NCI-H1105 treated with DMSO at 0.1 percent for 48 hours (cell line): ENCODE measurements around the gene SLC39A11.
"Not testable (repeated sequence)": the region's sequence is repeated elsewhere in the genome, so short reads cannot be mapped to it uniquely, and the experiment has no call there.

Experiments
- DNase-seq: peaks from one replicate; lab custom pipeline; 2025; lab: John Stamatoyannopoulos, UW

SLC39A11 gene

GRCh38 chr17:73071066-73071999 lies 21.2 kb downstream of the SLC39A11 start:
- DNase-seq: no peak

- DNase-seq: no peak
These were observed 22.6 kb downstream of the SLC39A11 start for GRCh38 chr17:73069841-73070240.

- DNase-seq: peak; percentile 80
These were observed 23.2 kb downstream of the SLC39A11 start for GRCh38 chr17:73069164-73069770.

GRCh38 chr17:73068322-73069153 lies 23.9 kb downstream of the SLC39A11 start:
- DNase-seq: no peak

- not testable (repeated sequence) for DNase-seq
These were observed 24.8 kb downstream of the SLC39A11 start for GRCh38 chr17:73067699-73068098.

- no peak for DNase-seq
These were observed 25.4 kb downstream of the SLC39A11 start for GRCh38 chr17:73067075-73067474.

- DNase-seq: no peak
These were observed 26.2 kb downstream of the SLC39A11 start for GRCh38 chr17:73066148-73066884.

- no peak for DNase-seq
These were observed 27.1 kb downstream of the SLC39A11 start for GRCh38 chr17:73065376-73065775.

GRCh38 chr17:73064084-73064938 lies 28.2 kb downstream of the SLC39A11 start:
- DNase-seq: no peak

- no peak for DNase-seq
These were observed 29.8 kb downstream of the SLC39A11 start for GRCh38 chr17:73062726-73063125.

- no peak for DNase-seq
These were observed 31.3 kb downstream of the SLC39A11 start for GRCh38 chr17:73061161-73061560.

- DNase-seq: no peak
These were observed 31.8 kb downstream of the SLC39A11 start for GRCh38 chr17:73060721-73061120.

GRCh38 chr17:73059713-73060112 lies 32.8 kb downstream of the SLC39A11 start:
- not testable (repeated sequence) for DNase-seq

GRCh38 chr17:73058022-73058421 lies 34.5 kb downstream of the SLC39A11 start:
- no peak for DNase-seq

GRCh38 chr17:73057196-73057595 lies 35.3 kb downstream of the SLC39A11 start:
- DNase-seq: no peak

GRCh38 chr17:73052923-73053322 lies 39.6 kb downstream of the SLC39A11 start:
- DNase-seq: no peak

- DNase-seq: no peak
These were observed 41.7 kb downstream of the SLC39A11 start for GRCh38 chr17:73050797-73051196.

- no peak for DNase-seq
These were observed 44.3 kb downstream of the SLC39A11 start for GRCh38 chr17:73048170-73048569.

- DNase-seq: no peak
These were observed 46.8 kb downstream of the SLC39A11 start for GRCh38 chr17:73045724-73046123.

- DNase-seq: no peak
These were observed 48.6 kb downstream of the SLC39A11 start for GRCh38 chr17:73043686-73044581.
